HG03066 (cell line): ENCODE measurements around the gene C6orf141.

Experiments used
- ATAC-seq: cut with Tn5 transposase; IDR thresholded peaks from one replicate; pipeline ENCODE4 v1.9.1; 2021; ENCODE audit warnings: low read depth; ENCODE audit not compliant: unreplicated experiment

The C6orf141 gene

GRCh38 chr6:49535795-49536194, 14.7 kb upstream of the C6orf141 start:
- no peak for ATAC-seq

- ATAC-seq, result no peak
Observed at GRCh38 chr6:49539102-49539501, 11.4 kb upstream of the C6orf141 start.

- ATAC-seq, result no peak
Observed at GRCh38 chr6:49540614-49541013, 9.9 kb upstream of the C6orf141 start.

- ATAC-seq, result no peak
Observed at GRCh38 chr6:49541210-49541724, 9.2 kb upstream of the C6orf141 start.

GRCh38 chr6:49541936-49542335, 8.5 kb upstream of the C6orf141 start:
- no peak for ATAC-seq

- ATAC-seq, result no peak
Observed at GRCh38 chr6:49543087-49543858, 7.2 kb upstream of the C6orf141 start.

GRCh38 chr6:49546331-49546730, 4.1 kb upstream of the C6orf141 start:
- ATAC-seq, result no peak

GRCh38 chr6:49548613-49549304, 1.7 kb upstream of the C6orf141 start:
- no peak for ATAC-seq

GRCh38 chr6:49549691-49550491, 577 bp upstream of the C6orf141 start:
- no peak for ATAC-seq

- peak; percentile 32 for ATAC-seq
Observed at GRCh38 chr6:49551078-49551865, 804 bp downstream of the C6orf141 start.

GRCh38 chr6:49551866-49552129, 1.3 kb downstream of the C6orf141 start:
- ATAC-seq, result peak; percentile 47

GRCh38 chr6:49552596-49552995, 2.1 kb downstream of the C6orf141 start:
- ATAC-seq, result no peak

- ATAC-seq, result no peak
Observed at GRCh38 chr6:49553384-49553783, 2.9 kb downstream of the C6orf141 start.

- no peak for ATAC-seq
Observed at GRCh38 chr6:49555951-49556350, 5.5 kb downstream of the C6orf141 start.

GRCh38 chr6:49556429-49556837, 6.0 kb downstream of the C6orf141 start:
- ATAC-seq, result no peak

- ATAC-seq, result no peak
Observed at GRCh38 chr6:49557177-49557576, 6.7 kb downstream of the C6orf141 start.

- ATAC-seq, result no peak
Observed at GRCh38 chr6:49558238-49558637, 7.8 kb downstream of the C6orf141 start.

- no peak for ATAC-seq
Observed at GRCh38 chr6:49563006-49563886, 12.8 kb downstream of the C6orf141 start.

- no peak for ATAC-seq
Observed at GRCh38 chr6:49564552-49564951, 14.1 kb downstream of the C6orf141 start.

GRCh38 chr6:49565261-49565660, 14.8 kb downstream of the C6orf141 start:
- ATAC-seq, result no peak
